GM21825 (cell line): ENCODE data around the gene ABTB2.
"Not testable (repeated sequence)": the region's sequence is repeated elsewhere in the genome, so short reads cannot be mapped to it uniquely, and the experiment has no call there.

Source experiments
- ATAC-seq: cut with Tn5 transposase; IDR thresholded peaks from one replicate; pipeline ENCODE4 v1.9.1; 2021; ENCODE audit warnings: mild to moderate bottlenecking, moderate library complexity; ENCODE audit not compliant: unreplicated experiment

The ABTB2 gene

GRCh38 chr11:34357701-34358257 lies at the start of gene ABTB2:
TSS of gene ABTB2 (minus strand) at chr11:34358010.
- ATAC-seq = peak; percentile 84

- ATAC-seq = no peak
Measured at GRCh38 chr11:34407121-34407813, 49.5 kb upstream of the ABTB2 start.

GRCh38 chr11:34406413-34406812 lies 48.6 kb upstream of the ABTB2 start:
- no peak for ATAC-seq

GRCh38 chr11:34405079-34405858 lies 47.5 kb upstream of the ABTB2 start:
- ATAC-seq = no peak

- no peak for ATAC-seq
Measured at GRCh38 chr11:34404280-34404679, 46.5 kb upstream of the ABTB2 start.

GRCh38 chr11:34403431-34403830 lies 45.6 kb upstream of the ABTB2 start:
- ATAC-seq = no peak

GRCh38 chr11:34397811-34398210 lies 40.0 kb upstream of the ABTB2 start:
- ATAC-seq = no peak

- ATAC-seq = no peak
Measured at GRCh38 chr11:34397120-34397519, 39.3 kb upstream of the ABTB2 start.

- no peak for ATAC-seq
Measured at GRCh38 chr11:34395916-34396550, 38.2 kb upstream of the ABTB2 start.

GRCh38 chr11:34394771-34395300 lies 37.0 kb upstream of the ABTB2 start:
- ATAC-seq = no peak

GRCh38 chr11:34387653-34388052 lies 29.8 kb upstream of the ABTB2 start:
- ATAC-seq = no peak

- ATAC-seq = not testable (repeated sequence)
Measured at GRCh38 chr11:34386356-34386755, 28.5 kb upstream of the ABTB2 start.

GRCh38 chr11:34382532-34383276 lies 24.9 kb upstream of the ABTB2 start:
- no peak for ATAC-seq

- no peak for ATAC-seq
Measured at GRCh38 chr11:34381775-34382174, 24.0 kb upstream of the ABTB2 start.

- ATAC-seq = no peak
Measured at GRCh38 chr11:34380696-34381095, 22.9 kb upstream of the ABTB2 start.

GRCh38 chr11:34379539-34379938 lies 21.7 kb upstream of the ABTB2 start:
- no peak for ATAC-seq

- no peak for ATAC-seq
Measured at GRCh38 chr11:34379079-34379478, 21.3 kb upstream of the ABTB2 start.

- no peak for ATAC-seq
Measured at GRCh38 chr11:34373727-34374126, 15.9 kb upstream of the ABTB2 start.

- no peak for ATAC-seq
Measured at GRCh38 chr11:34366522-34366921, 8.7 kb upstream of the ABTB2 start.

- ATAC-seq = no peak
Measured at GRCh38 chr11:34364102-34364501, 6.3 kb upstream of the ABTB2 start.
